ENCODE results near the gene RNF11.
"Not testable (repeated sequence)": the region's sequence is repeated elsewhere in the genome, so short reads cannot be mapped to it uniquely, and the experiment has no call there.

Gene RNF11, protein sequence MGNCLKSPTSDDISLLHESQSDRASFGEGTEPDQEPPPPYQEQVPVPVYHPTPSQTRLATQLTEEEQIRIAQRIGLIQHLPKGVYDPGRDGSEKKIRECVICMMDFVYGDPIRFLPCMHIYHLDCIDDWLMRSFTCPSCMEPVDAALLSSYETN

DNA sequence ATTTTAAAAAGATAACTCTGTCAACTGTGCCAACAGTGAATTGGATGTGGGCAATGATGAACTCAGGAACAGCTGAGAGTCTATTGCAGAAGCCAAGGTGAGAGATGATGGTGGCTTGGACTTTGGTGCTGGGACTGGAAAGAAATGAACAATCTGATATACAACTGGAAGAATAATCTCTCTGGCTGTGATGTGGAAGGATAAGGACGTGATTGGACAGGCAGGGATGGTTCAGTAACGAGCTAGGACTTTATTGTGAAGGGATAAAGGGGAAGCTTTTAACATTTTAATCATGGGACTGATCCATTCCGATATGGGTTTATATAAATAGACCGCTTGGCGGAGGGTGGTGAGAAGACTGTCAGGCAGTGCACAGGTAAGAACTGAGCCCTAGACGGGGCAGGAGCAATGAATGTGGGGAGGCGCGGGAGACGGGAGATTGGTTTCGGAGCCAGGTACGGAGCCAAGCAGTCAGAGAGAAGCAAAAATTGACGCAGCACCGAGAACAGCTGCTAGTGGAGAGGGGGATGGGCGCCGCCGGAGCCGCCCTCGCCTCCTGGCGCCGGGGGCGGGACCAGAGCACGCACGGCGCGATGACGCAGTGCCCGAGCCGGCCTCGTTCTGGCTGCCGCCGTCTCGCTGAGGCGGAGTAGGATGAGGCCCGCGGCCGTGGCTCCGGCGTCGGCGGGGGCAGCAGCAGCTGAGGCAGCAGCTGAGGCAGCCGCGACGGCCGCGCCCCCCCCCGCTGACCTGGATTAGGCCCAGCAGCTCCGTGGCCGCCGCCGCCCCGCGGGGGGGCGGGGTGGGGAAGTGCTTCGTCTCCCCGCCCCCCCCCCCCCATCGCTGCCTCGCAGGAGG is at the start of gene RNF11:
RNF11 (plus strand) TSS at position 601 of the 858 bp plus-strand sequence. CDS start 484 bp downstream, outside the sequence.
- peak; percentile 97 for DNase-seq

DNA sequence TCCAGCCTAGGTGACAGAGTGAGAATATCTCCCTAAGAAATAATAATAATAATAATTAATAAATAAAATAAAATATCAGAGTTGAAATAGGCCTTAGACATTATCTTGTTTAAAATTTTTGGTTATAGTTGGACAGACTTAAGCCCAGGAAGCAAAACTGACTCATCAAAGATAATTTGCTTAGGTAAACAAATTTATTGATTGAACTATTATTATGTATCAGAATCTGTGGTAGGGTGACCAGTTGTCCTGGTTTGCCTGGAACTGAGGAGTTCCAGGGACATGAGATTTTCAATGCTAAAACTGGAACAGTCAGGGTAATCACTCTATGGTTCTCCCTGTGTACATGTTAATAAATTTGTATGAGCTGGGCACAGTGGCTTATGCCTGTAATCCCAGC is 47.8 kb upstream of the RNF11 start:
- DNase-seq: no peak

DNA sequence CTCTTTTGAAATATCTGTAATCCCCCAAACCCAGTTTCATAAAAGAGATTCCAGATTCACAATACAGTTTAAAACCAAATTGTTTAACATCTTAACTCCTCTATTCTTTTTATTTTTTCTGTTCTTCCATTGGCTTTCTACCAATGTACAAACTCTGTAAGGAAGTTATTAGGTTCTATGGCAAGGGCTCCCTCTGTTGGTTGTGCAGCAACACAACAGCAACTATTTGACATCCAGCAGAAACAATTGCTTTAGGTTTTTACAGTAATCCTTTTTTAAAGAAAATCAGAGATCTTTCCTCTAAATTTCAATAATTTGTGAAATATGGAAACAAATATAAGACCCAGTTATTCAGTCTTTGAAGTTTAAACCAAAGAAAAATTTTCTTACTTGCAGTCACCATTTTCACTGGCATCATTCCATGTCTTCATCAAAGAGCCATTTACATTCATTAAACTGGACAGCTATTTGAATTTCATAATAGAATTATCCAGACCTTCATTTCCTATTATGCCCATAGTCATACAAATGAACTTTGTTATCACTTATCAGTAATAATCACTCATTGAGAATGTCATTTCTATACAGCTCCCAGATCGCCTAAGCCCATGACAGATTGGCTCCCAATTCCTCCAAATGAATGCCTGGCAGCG is 46.5 kb upstream of the RNF11 start:
- peak; percentile 64 for DNase-seq

DNA sequence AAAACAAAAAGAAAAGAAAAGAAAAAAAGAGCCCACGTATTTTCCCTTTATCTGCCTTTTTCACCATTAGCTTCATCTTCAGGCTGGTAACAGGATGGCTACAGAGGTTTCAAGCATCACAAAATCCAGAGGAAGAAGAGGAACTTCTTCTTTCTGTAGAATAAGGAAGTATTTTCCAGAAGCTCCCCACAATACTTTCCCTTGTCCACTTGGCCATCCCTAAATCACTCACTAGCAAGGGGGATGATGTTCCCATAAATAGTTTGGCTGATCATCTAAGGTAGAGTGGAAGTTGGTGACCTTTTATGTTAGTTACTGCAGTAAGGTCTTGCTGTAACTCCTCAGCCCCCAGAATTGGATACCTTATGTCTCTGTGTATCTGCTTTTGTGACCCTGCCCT is 45.1 kb upstream of the RNF11 start:
- DNase-seq: no peak

DNA sequence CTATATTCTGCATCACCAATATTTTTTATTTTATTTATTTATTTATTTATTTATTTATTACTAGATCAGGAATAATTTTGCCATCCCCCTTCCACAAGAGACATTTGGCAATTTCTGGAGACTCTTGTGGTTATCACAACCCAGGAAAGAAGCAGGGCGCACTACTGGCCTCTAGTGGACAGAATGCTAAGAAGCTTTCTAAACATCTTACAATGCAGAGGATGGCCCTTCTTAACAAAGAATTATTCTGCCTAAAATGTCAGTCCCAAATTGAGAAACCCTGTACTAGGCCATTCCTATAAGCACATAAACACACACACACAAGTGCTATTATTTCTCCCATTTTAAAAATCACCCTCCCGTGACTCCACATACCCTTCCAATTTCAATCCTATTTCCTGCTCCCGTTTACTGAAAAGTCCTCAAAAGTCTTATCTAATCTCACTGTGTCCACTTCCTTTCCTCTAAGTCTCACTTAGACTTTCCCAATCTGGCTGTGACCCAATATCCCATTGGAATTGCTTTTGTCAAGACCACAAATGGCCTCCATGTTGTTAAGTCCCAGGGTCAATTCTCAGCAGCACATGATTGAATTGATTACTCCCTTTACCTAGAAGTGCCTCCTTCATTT is 43.7 kb upstream of the RNF11 start:
- peak; percentile 65 for DNase-seq

DNA sequence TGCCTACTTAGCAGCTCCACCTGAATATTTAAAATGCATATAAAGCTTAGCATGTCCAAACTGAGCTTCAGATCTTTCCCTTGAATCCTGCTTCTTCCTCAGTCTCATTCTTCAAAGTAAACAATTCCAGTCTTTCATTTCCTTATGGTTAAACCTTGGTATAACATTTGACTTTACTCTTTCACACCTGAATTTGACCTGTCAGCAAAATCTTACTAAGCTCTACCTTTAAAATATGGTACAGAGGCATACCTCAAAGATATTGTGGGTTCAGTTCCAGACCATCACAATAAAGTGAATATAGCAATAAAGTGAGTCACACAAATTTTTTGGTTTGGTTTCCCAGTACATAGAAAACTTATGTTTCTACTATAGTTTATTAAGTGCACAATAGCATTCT is 42.5 kb upstream of the RNF11 start:
- no peak for DNase-seq

DNA sequence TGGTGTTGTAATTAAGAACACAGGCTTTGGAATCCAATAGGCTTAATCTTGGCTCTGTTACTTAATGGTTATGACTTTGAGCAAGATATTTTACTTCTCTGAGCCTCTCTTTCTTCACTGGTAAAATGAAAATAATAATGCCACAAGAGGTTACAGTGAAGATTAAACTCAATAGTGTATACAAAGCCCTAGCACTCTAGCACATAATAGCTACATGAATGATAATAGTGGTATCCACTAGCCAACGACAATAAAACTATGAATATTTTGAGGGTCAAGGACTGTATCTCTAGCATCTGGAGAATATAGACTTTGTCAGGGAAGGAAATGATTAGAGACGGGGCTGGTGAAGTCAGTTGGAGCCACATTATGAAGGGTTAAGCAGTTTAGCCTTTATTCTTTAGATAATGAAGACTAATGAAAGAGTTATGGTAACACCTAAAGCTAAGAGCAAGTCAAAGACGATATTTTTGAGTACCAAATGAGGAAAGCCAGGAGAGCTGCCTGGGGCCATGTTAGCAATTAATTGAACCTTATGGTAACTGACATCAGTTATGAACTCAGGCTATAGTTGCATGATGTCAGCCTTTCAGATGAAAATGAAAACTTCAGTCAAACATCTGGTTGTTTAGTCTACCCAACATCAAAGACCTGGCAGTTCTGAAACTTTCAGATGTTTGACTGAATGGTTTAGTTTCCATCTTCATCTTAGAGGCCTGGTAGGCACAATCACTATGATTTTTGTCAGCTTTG is 32.8 kb upstream of the RNF11 start:
- no peak for DNase-seq

DNA sequence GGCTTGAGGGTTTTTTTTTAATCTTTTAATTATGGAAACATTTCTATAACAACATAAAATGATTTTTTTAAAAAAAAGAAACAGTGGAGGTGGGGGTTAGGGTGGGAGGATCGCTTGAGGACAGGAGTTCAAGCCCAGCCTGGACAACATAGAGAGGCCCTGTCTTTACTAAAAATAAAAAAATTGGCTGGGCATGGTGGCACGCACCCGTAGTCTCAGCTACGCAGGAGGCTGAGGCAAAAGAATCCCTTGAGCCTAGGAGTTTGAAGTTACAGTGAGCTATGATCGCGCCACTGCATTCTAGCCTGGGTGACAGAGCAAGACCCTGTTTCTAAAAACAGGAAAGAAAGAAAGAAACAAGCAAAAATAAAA is 32.2 kb upstream of the RNF11 start:
- no peak for DNase-seq

DNA sequence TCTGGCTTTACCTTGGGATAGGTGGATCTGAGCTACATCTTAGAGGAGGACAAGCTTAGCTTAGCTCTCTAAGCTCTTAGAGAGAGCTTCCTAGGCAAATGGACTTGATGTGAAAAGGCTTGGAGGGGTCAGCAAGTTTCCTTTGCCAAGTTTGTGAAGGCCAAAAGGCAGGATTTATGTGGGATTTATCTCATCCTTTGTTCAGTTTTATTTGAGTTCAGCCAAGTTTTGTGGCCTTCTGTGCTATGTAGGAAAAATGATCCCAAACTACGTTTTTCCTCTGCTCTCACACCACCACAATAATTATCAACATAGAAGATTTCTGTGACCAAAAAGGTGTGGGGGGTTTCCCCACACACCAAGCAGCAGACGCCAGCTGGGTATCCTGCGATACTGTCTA is 26.0 kb upstream of the RNF11 start:
- no peak for DNase-seq

DNA sequence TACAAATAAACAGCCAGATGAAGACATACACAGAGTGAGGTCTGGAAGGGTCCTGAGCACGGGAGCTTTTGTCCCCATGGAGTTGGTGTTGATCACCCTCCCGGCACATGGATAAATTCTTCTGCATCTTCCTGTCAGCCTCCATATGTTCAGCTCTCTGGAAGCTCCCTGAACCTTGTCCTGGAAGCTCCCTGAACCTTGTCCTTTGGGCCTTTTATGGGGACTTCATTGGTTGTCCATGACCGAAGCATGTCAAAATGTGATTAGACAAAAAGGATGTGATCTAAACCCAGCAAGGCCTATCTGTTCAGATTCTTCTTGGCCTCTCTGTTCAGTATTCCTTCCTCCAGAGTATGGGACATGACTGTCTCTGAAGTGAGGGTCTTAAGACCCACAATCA is 25.4 kb upstream of the RNF11 start:
- no peak for DNase-seq

DNA sequence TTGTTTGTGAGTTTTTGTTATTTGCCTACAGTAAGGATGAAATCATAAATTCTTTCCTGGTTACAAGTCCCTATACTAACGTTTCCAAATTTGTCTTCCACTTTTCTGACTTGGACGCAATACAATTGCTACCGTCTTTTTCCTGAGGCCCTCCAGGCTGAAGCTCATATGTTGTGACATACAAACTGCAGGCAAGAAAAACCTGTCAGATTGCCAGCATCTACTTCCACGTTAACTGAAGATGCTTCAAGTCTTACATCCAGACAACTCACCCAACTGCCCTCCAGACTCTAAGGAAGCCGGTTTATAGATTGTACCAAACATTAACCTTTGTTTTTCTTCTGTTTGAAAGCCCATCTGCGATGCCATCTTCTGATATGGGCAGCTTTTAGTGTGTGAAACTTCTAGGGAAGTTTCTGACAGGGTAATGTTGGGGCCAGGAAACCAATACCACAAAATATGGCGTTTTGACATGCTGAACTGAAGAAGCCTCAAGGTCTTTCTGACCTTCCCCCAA is 21.4 kb upstream of the RNF11 start:
- DNase-seq: no peak

DNA sequence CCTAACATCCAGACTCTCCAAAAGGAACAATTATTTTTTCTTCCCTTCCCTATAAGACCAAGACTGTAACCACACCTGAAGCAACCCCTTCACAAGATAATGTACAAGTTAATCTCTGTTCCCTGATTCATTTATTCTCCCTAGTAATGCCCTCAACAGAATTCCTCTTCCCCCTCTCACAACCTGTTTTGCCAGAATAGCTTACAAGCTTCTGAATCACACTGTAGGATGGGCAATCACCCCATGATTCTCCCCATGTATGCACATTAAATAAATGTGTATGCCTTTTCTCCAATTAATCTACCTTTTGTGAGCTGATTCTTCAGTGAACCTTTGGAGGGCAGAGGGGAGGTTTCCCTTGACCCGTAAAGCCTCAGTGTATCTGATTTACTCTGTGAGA is 20.9 kb upstream of the RNF11 start:
- DNase-seq: no peak

DNA sequence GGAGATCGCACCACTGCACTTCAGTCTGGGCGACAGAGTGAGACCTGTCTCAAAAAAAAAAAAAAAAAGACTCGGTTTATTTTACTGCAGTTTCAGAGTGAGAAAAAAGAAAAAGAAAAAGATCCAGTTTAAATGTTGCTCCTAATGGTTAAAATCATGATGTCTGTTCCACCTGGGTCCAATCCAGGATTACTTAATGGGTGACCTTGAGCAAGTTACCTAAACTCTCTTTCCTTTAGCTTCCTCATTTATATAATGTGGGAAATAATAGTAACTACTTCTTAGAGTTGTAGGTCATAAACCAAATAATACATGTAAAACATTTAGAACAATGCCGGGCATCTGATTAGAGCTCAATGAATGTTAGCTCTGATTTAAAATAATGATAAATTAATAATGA is 19.4 kb upstream of the RNF11 start:
- no peak for DNase-seq

DNA sequence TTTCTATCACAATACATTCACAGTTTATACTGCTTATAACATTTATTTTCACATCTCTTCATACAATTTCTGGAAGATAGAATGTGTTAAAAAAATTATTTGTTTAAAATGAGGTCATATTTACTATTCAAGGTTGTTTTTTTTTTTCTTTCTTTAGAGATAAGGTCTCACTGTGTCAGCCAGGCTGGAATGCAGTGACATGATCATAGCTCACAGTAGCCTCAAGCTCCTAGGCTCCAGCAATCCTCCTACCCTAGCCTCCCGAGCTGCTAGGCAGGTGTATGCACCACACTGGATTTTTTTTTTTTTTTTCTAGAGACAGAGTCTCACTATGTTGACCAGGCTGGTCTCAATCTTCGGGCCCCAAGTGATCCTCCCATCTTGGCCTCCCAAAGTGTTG is 19.0 kb upstream of the RNF11 start:
- no peak for DNase-seq

DNA sequence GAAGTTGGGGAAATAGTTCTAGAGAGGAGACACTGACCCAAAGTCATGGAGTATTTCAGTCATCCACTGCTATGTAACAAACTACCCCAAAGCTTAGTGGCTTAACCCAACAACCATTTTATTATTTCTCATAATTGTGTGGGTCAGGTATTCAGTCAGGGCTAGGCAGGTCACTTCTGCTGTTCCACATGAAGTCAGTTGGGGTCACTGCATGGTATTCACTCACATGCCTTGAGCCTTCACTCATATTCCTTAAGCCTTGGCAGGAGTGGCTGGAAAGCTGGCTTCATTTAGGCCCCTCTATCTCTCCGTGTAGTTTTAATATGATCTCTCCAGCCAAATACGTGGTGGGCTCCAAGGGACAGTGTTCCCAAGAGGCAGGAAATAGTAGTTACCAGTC is 17.5 kb upstream of the RNF11 start:
- no peak for DNase-seq

DNA sequence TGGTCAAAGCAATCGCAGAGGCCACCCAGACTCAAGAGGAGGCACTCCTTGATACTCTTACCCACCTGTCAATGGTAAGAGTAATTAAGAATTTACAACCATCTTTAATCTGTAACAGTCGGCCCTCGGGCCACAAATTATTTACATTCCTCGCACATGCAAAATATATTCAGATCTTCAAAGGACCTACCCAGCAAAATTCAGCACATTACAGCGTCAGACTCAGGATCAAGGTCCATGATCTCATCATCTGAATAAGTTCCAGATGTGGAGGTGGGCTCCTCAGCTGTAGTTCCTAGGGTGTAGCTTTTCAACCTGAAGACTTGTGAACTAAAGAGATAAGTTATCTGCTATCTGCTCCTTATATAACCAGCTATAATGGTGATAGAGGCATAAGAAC is 17.1 kb upstream of the RNF11 start:
- DNase-seq: no peak

DNA sequence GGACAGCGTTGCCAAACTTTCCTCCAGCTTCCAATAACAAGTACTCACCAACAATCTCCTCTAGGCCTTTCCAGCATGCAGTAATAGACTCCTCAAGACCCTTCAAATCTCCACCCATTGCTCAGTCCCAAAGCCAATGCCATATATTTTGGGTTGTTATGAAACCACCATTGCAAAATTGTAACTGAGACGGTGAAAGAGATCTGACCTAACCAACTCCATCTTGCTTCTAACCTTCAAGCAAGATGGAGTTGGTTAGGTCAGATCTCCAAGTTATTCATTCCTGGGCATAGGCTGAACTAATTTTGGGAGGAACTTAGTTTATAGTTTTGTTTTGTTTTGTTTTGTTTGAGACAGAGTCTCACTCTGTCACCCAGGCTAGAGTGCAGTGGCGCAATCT is 14.5 kb upstream of the RNF11 start:
- not testable (repeated sequence) for DNase-seq

DNA sequence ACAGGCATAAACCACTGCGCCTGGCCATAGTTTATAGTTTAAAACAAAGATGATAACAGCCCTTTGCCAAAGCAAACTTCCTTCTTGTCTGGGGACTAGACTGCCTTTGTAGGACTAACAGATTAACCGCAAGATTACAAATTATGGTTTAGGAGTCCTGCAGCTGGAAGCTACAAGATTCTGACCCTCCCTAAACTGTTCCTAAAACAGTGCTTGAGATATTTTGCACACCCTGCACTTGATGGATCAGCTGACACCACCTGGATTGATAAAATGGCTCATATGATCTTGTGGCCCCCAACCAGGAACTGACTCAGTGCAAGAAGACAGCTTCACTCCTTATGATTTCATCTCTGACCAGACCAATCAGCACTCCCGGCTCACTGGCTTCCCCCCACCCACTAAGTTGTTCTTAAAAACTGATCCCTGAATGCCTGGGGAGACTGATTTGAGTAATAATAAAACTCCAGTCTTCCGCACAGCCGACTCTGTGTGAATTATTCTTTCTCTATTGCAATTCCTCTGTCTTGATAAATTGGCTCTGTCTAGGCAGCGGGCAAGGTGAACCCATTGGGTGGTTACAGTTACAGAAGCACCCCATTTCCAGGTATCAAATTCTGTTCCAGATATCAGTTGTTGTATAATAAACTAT is 13.8 kb upstream of the RNF11 start:
- DNase-seq: no peak

DNA sequence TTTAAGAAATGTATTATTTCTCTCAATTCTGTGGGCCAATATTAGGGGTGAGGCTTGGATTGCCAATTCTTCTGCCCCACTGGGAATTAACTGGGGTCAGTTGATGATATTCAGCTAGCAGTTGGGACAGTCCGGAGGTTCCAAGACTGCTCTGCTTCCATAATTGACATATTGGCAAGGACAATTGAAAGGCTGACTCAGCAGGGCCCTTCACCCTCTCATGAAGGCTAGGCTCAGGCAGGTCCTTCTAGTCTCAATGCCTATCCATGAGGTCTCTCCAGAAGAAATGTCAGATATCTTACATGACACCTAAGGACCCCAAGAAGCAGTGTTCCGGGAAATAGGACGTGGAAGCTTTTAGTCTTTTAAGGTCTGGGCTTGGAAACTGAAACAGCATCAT is 13.3 kb upstream of the RNF11 start:
- no peak for DNase-seq

DNA sequence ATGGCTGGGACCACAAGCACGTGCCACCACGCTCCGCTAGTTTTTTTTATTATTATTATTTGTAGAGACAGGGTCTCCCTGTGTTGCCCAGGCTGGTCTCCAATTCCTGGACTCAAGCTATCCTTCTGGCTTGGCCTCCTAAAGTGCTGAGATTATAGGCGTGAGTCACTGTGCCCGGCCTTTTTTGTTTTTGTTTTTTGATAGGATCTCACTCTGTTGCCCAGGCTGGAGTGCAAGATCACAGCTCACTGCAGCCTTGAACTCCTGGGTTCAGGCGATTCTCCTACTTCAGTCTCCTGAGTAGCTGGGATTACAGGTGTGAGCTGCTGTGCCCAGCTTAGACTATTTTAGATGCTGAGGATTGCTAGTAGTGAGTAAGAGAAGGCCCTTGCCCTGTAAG is 11.8 kb upstream of the RNF11 start:
- no peak for DNase-seq

DNA sequence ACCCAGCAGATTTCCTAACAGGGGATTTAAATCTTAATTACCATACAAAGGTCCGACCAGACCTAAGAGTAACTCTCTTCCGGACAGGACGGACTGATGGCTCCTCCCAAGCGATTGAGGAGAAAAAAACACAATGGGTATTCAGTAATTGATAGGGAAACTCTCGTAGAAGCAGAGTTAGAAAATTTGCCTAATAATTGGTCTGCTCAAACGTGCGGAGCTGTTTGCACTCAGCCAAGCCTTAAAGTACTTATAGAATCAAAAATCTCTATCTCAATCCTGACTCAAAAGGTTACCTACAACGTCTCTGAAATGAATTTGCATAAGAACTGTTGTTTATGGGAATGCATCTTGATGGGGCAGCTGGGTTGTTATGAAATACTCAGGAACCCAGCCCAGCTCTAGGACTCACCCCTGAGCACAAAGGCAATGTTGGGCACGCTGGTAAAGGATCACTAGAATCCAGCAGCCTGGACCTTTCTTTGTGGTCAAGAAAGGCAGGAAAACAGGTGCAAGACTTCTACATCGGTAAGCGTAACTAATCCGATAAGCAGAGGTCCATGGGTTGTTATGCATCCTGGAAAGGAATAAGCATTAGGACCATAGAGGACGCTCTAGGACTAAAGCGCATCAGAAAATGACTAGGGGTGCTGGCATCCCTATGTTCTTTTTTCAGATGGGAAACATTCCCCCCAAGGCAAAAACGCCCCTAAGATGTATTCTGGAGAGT is 8.7 kb upstream of the RNF11 start:
- DNase-seq: not testable (repeated sequence)

DNA sequence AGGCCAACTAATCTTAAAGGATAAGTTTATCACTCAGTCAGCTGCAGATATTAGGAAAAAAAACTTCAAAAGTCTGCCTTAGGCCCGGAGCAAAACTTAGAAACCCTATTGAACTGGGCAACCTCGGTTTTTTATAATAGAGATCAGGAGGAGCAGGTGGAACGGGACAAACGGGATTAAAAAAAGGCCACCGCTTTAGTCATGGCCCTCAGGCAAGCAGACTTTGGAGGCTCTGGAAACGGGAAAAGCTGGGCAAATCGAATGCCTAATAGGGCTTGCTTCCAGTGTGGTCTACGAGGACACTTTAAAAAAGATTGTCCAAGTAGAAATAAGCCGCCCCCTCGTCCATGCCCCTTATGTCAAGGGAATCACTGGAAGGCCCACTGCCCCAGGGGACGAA is 7.6 kb upstream of the RNF11 start:
- DNase-seq: not testable (repeated sequence)

Data from NCI-H1105 (cell line).